CD4-positive, alpha-beta T cell treated with Interleukin-12 subunit alpha and Interleukin-12 subunit beta, for 1 hour (primary cell): Measurements from ENCODE around the gene VMA21.

ENCODE experiments used
- DNase-seq: peaks from one replicate; pipeline ENCODE4 v3.0.0-alpha.2; 2020

VMA21 gene

DNA sequence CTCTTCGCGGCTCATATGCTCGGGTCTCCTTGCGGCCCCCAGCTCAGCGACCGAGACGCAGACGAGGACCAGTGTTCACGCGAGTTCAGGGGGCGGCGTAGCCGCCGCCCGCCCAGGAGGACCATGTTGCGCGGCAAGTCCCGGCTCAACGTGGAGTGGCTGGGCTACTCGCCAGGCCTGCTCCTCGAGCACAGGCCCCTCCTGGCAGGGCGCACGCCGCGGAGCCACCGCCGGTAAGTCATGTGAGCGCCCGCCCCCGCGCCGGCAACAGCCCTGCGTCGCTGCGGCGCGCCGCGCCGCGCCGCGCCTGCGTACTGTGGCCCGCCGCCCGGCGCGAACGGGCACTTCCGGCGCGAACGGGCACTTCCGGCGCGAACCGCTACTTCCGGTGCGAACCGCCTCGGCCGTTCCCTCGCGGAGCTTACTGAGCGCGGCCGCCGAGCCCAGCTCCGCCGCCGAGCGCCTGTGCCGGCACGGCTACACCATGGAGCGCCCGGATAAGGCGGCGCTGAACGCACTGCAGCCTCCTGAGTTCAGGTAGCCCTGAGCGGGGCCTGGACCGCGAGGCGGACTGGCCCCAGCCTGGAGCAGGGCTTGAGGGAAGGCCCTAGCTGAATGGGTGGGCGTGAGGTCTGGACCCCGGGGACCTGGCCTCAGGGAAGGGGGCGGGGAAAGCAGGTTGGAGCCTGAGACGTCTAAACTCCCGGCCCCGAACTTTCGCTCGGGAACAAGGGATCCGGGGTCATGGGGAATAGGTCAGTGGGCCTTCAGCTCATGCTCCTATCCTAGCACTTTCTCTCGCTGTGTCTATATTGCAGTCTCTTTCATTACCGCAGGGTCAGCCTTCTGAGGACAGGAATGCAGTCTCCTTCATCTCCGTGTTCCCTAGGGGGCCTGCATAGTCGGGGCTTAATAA is at the start of gene VMA21:
VMA21 (plus strand) TSS at position 382 of the 916 bp plus-strand sequence; CDS start at position 485, 103 bp downstream.
- DNase-seq: peak; percentile 87

DNA sequence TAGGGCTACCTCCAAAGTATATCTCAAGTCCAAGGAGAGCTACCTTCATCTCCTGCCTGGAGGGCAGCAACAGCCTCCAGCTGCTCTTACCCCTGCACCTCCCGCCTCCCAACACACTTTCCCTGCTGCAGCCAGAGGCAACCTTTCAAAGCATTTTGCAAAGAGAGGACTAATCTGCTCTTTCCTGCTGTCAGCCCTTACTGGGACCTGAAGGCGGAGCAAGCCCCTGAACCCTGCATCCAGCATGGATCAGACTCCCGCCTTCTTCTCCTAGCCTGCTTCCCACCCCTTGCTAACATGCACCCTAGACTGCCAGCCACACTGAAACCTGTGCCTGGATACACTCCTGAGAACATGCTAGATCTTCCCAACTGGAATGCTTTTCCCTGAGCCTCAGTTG is 37.7 kb upstream of the VMA21 start:
- no peak for DNase-seq

- DNase-seq: peak; percentile 32
Measured at GRCh38 chrX:151359931-151360871, 36.8 kb upstream of the VMA21 start.

DNA sequence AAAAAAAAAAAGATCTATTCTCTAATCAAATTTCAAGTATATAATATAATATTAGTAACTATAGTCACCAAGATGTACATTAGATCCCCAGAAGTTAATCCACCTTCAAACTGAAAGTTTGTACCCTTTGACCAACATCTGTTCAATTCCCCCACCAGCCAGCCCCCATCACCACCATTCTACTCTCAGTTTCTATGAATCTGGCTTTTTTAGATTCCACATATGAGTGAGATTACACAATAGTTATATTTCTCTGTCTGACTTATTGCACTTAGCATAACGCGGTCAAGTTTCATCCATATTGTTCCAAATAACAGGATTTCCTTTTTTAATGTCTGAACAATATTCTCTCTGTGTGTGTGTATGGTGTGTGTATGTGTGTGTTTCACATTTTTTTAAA is 33.7 kb upstream of the VMA21 start:
- no peak for DNase-seq

DNA sequence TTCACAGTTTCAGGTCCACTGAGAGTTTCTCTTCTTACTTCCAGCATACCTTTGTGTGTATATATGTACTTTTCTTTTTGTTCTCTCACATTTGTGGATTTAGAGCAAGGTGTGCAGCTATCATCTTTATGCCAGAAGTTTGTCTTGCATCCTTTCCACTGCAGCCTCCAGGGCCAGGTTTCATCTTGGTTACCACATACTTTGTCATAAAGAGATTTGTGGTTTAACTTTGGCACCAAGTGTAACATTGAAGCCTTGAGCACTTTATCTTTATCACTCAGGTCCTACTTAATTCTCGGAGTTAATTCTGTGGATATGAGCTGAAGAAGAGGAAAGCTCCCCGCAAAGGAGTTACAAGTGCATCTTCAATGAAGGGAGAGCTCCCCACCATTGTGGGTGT is 31.4 kb upstream of the VMA21 start:
- DNase-seq: no peak

DNA sequence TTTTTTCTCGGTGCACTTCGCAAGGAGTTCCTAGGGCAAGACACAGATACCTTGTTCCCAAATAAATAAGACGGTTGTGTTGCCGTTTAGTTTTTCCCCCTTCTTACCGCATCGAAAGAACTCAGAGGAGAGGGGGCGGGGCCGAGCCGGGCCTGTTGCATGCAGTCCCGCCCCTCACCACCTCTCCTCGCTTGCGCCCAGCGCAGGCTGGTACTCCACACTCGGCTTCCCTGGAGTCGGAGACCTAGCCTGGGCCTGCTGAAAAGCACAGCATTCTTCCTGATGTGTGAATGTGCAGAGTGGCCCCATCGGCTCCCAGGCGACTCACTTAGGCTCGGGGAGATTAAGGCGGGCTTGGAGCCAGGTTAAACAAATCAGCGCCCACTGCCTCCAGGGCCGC is 26.1 kb upstream of the VMA21 start:
- no peak for DNase-seq

- DNase-seq: no peak
Measured at GRCh38 chrX:151384807-151385206, 12.2 kb upstream of the VMA21 start.

DNA sequence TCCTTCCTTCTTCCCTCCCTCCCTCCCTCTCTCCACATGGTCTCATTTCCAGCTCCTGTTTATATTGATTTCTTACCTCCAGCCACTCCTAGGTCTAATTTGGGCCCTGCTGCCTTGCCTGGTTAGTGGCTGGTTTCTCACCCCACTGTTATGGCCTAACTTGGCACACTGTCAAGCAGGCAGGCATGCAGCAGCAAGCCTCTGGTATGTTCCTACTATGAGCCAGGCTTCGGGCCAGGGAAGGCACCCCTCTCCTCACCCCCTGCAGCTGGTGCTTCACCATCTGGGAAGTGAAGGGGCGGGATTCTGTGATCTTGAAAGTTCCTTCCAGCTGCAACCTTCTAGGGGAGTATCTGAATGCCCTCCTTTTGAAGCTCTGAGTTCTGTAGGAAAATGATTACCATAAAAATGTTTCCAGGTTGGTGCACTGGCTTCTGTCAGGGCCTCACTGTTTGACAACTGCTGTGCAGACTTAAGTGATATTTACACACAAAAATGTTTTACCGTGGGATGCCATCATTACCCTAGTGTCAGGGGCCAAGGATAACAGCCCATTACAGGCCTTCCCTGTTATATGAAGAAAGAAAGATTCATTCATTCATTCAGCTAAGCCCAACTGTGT is 10.1 kb upstream of the VMA21 start:
- no peak for DNase-seq

DNA sequence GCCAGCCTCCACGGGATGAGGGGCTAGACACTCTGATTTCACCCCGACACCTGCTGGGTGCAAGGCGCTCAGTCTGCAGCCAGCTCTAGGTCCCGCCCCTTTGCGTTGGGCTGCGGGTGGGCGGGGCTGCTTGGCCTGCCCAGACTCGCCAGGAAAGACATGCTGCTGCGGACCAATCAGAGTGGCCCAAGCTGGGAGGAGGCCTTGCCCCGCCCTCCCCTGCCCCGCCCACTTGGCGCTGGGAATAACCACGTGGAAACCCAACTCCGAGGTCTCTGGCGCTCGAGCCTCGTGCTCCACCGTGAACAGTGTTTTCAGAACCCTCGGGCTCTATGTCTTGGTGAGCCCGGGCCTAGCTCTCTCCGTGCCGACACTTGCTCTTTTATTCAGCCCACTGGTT is 5.3 kb upstream of the VMA21 start:
- no peak for DNase-seq

GRCh38 chrX:151393514-151393913 is 3.5 kb upstream of the VMA21 start:
- DNase-seq: peak; percentile 84

GRCh38 chrX:151396042-151396824 is 773 bp upstream of the VMA21 start:
- DNase-seq: no peak

DNA sequence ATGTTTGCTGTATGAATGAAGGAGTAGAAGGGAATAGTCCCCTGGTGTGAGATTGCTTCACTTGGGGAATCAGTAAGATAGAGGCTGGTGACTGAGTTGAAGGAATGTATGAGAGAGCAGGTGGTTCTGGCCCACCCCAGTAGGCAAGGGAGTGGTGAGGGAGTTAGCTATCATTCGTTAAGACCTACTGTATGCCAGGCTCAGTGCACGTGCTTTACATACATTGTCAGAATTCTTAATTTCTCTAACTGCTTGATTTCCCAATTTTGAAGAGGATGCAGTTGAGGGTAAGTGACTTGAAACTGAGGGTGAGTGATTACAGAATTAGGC is 700 bp downstream of the VMA21 start:
- DNase-seq: peak; percentile 2

DNA sequence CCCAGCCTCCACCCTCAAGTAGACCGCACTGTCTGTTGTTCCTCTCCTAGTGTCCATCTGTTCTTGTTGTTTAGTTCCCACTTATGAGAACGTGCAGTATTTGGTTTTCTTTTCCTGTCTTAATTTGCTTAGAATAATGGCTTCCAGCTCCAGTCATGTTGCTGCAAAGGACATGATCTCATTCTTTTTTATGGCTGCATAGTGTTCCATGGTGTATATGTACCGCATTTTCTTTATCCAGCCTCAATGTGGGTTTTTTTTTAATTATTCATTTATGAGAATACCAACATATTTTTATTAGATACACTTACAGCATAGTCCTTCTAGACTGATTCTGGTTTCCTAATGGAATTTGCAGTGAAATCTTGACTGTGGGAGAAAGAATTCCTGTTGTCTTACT is 1.3 kb downstream of the VMA21 start:
- DNase-seq: no peak

GRCh38 chrX:151402719-151403390 is 5.8 kb downstream of the VMA21 start:
- no peak for DNase-seq

DNA sequence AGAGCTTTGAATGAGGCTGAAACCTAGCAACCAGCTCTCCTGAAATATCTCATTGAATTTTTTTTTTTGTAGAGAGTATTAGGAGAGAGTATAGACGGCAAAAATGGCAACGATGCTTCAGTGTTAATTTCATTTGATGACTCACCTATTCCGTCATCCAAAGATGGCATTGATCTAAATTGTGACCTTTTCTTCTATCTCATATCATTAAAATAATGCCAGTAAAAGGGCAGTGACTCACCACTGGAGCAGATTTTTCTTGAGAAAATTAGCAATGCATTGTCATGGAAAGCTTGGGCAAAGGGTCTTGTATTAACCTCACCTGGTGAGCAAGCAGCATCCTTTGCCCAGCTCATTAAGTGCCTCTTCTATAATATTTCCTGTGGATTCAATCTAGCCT is 19.6 kb downstream of the VMA21 start:
- DNase-seq: no peak

GRCh38 chrX:151419782-151420181 is 22.8 kb downstream of the VMA21 start:
- no peak for DNase-seq

GRCh38 chrX:151424505-151424904 is 27.5 kb downstream of the VMA21 start:
- DNase-seq: no peak

GRCh38 chrX:151448509-151448908 is 51.5 kb downstream of the VMA21 start:
- no peak for DNase-seq

DNA sequence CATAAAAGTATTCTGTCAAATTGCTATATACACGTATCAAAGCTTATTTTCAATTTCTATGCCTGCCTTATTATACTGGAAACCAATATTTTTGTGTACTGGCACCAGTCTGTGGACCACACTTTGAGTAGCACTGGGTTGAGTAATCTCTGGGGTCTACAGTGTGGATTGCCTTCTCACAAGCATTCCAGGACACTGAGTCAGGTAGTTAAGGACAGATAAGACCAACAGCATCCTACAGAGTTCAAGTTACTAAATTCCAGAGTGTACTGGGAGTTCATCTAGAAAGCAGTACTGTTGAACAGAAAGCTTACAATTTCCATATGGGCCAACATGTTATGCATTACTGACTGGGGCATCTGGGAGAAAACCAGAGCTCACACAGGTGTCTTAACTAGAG is 61.8 kb downstream of the VMA21 start:
- DNase-seq: no peak
